GM12878 (cell line): ENCODE data around the gene TVP23C.
"Not testable (repeated sequence)": the region's sequence is repeated elsewhere in the genome, so short reads cannot be mapped to it uniquely, and the experiment has no call there.

Source experiments
- CTCF ChIP-seq, 3 experiments: IDR thresholded peaks in 2 of 3; conservative IDR thresholded peaks in 1 of 3; 2 replicates each; pipeline ENCODE4 v1.5.1; 2011; ENCODE audit warnings: low read depth in 3 of 3, low read length in 3 of 3, mild to moderate bottlenecking in 3 of 3, control low read depth in 2 of 3, moderate library complexity in 2 of 3, inconsistent platforms in 1 of 3, mixed read lengths in 1 of 3; ENCODE audit not compliant: control insufficient read depth in 2 of 3, insufficient read depth in 1 of 3; ENCODE audit errors: extremely low read depth in 1 of 3
- EGR1 ChIP-seq, 2 experiments: IDR thresholded peaks; 1 replicate in 1 of 2; 2 replicates in 1 of 2; pipeline ENCODE4 v1.6.1; 2011 to 2012; ENCODE audit warnings: low read depth in 2 of 2, low read length in 2 of 2, borderline replicate concordance in 1 of 2, mild to moderate bottlenecking in 1 of 2, moderate library complexity in 1 of 2
- RAD21 ChIP-seq: IDR thresholded peaks from 2 replicates; pipeline ENCODE4 v1.6.1; 2011; ENCODE audit warnings: mild to moderate bottlenecking, low read depth, low read length, moderate library complexity; ENCODE audit not compliant: insufficient read depth
- TBL1XR1 ChIP-seq: IDR thresholded peaks from 2 replicates; pipeline ENCODE4 v1.6.1; 2012; ENCODE audit warnings: low read depth, low read length, improper control_type of control experiment
- ZNF274 ChIP-seq: IDR thresholded peaks from one replicate; pipeline ENCODE4 v1.8.0; 2011; ENCODE audit not compliant: insufficient read length, insufficient read depth
- ZZZ3 ChIP-seq: IDR thresholded peaks from 2 replicates; pipeline ENCODE4 v1.6.1; 2011; ENCODE audit warnings: low read depth; ENCODE audit not compliant: control insufficient read depth, insufficient read length

GRCh38 chr17:15589544-15590536, 26.6 kb upstream of the TVP23C start:
- TF ChIP-seq EGR1 (IDR thresholded peaks at IDR 0.05; ENCODE audit: borderline replicate concordance in 1 of 2, low read depth in 2 of 2, low read length in 2 of 2); CTCF (IDR thresholded peaks at IDR 0.05 in 2 of 3, conservative IDR thresholded peaks at IDR 0.05 in 1 of 3; ENCODE audit: control insufficient read depth in 2 of 3, extremely low read depth in 1 of 3, insufficient read depth in 1 of 3, low read depth in 3 of 3, low read length in 3 of 3); TBL1XR1; ZZZ3; RAD21; ZNF274: not testable (repeated sequence)
